ENCODE measurements around the gene SLC22A17. TPM values are rescaled to one million over a fixed set of nuclear protein-coding genes. Genes with fewer than 3 reads are reported as not detected.

The SLC22A17 gene
- total and polyA plus RNA-seq, 11 donors = 7.2 to 14.9 (median 9.8) TPM

GRCh38 chr14:23345987-23346692 lies 6.5 kb downstream of the SLC22A17 start:
- Histone ChIP-seq H3K27ac (peak overlapping the region in 1 of 12 donors; percentile 24), H3K36me3 (no peaks in the 10 kb centered on the region), H3K9me3 (no peaks in the 10 kb centered on the region), H3K27me3 (peaks cover 0 to 8% (median 0%) of the 10 kb centered on the region in 9 donors), H3K4me1 (peaks cover 0 to 9% (median 0%) of the 10 kb centered on the region in 12 donors), H3K4me3 (no peak overlapping the region)
- ATAC-seq (peak in 3 of 4 donors; percentile 48 to 54 (median 49)), DNase-seq (no peak)
- 58 to 61% (median 61%) methylated on average over 12 to 13 of the region's 13 CpGs for WGBS, 4 donors
- TF ChIP-seq POLR2A (IDR thresholded peaks at IDR 0.05) (no peak), CTCF (IDR thresholded peaks at IDR 0.05) (no peak)
- intact Hi-C loops (cut with DNase I) = no loop called here

GRCh38 chr14:23344481-23344880 lies 8.2 kb downstream of the SLC22A17 start:
- intact Hi-C loops (cut with DNase I) = no loop called here
- Histone ChIP-seq H3K4me3 (no peak overlapping the region), H3K36me3 (no peaks in the 10 kb centered on the region), H3K27me3 (no peaks in the 10 kb centered on the region), H3K4me1 (peaks cover 0 to 9% (median 0%) of the 10 kb centered on the region in 12 donors), H3K9me3 (peaks cover 0 to 7% (median 0%) of the 10 kb centered on the region in 12 donors), H3K27ac (no peak overlapping the region)
- TF ChIP-seq CTCF (IDR thresholded peaks at IDR 0.05) (no peak), POLR2A (IDR thresholded peaks at IDR 0.05) (no peak)
- 64 to 72% (median 66%) methylated on average over 3 of the region's 3 CpGs for WGBS, 4 donors
- ATAC-seq (no peak), DNase-seq (no peak)

- intact Hi-C loops (cut with DNase I) = loop anchor here in 2 of 10 donors (5.0 kb wide), 1 partner anchor 33 kb away; the partner anchor contains the start of gene IL25 (in 2 of the 2)
- Histone ChIP-seq H3K4me3 (no peak overlapping the region), H3K27ac (no peak overlapping the region), H3K9me3 (peaks cover 0 to 9% (median 0%) of the 10 kb centered on the region in 12 donors), H3K4me1 (no peaks in the 10 kb centered on the region), H3K27me3 (no peaks in the 10 kb centered on the region), H3K36me3 (no peaks in the 10 kb centered on the region)
- ATAC-seq (no peak), DNase-seq (no peak)
- TF ChIP-seq CTCF (IDR thresholded peaks at IDR 0.05) (no peak), POLR2A (IDR thresholded peaks at IDR 0.05) (no peak)
- WGBS, 4 donors = 76 to 88% (median 82%) methylated on average over 1 of the region's 1 CpG
Measured at GRCh38 chr14:23339506-23340268, 13.0 kb downstream of the SLC22A17 start.

- Histone ChIP-seq H3K9me3 (peaks cover 0 to 9% (median 0%) of the 10 kb centered on the region in 12 donors), H3K4me3 (no peak overlapping the region), H3K4me1 (no peaks in the 10 kb centered on the region), H3K36me3 (no peaks in the 10 kb centered on the region), H3K27me3 (no peaks in the 10 kb centered on the region), H3K27ac (no peak overlapping the region)
- 80 to 88% (median 85%) methylated on average over 5 of the region's 5 CpGs for WGBS, 4 donors
- DNase-seq = no peak
- no peak for ATAC-seq
- intact Hi-C loops (cut with DNase I) = loop anchor here in 2 of 10 donors (5.0 kb wide), 1 partner anchor 37 kb away; the partner anchor contains the start of gene IL25 (in 2 of the 2)
- TF ChIP-seq CTCF (IDR thresholded peaks at IDR 0.05) (no peak), POLR2A (IDR thresholded peaks at IDR 0.05) (no peak)
Measured at GRCh38 chr14:23335623-23336022, 17.1 kb downstream of the SLC22A17 start.

All from heart left ventricle (tissue), 16 donors.